ENCODE results near the gene DNAH9.

Gene DNAH9

GRCh38 chr17:11668618-11669017 is 70.3 kb downstream of the DNAH9 start:
- DNase-seq (ENCODE audit: low read depth in 2 of 2), result no peak

- no peak for DNase-seq (ENCODE audit: low read depth in 2 of 2)
These were observed 72.9 kb downstream of the DNAH9 start for GRCh38 chr17:11671126-11671525.

GRCh38 chr17:11682646-11683045 is 84.4 kb downstream of the DNAH9 start:
- DNase-seq (ENCODE audit: low read depth in 2 of 2), result no peak

- no peak for DNase-seq (ENCODE audit: low read depth in 2 of 2)
These were observed 92.4 kb downstream of the DNAH9 start for GRCh38 chr17:11690681-11691080.

GRCh38 chr17:11692688-11693087 is 94.4 kb downstream of the DNAH9 start:
- DNase-seq (ENCODE audit: low read depth in 2 of 2), result no peak

GRCh38 chr17:11693284-11693683 is 95.0 kb downstream of the DNAH9 start:
- DNase-seq (ENCODE audit: low read depth in 2 of 2), result no peak

GRCh38 chr17:11700668-11701067 is 102.4 kb downstream of the DNAH9 start:
- DNase-seq (ENCODE audit: low read depth in 2 of 2), result no peak

- DNase-seq (ENCODE audit: low read depth in 2 of 2), result no peak
These were observed 103.6 kb downstream of the DNAH9 start for GRCh38 chr17:11701911-11702310.

- DNase-seq (ENCODE audit: low read depth in 2 of 2), result no peak
These were observed 105.8 kb downstream of the DNAH9 start for GRCh38 chr17:11704041-11704440.

GRCh38 chr17:11705111-11705510 is 106.8 kb downstream of the DNAH9 start:
- DNase-seq (ENCODE audit: low read depth in 2 of 2), result no peak

GRCh38 chr17:11707586-11707985 is 109.3 kb downstream of the DNAH9 start:
- DNase-seq (ENCODE audit: low read depth in 2 of 2), result no peak

GRCh38 chr17:11712456-11712855 is 114.2 kb downstream of the DNAH9 start:
- DNase-seq (ENCODE audit: low read depth in 2 of 2), result no peak

GRCh38 chr17:11719203-11719602 is 120.9 kb downstream of the DNAH9 start:
- no peak for DNase-seq (ENCODE audit: low read depth in 2 of 2)

GRCh38 chr17:11719856-11720255 is 121.6 kb downstream of the DNAH9 start:
- no peak for DNase-seq (ENCODE audit: low read depth in 2 of 2)

GRCh38 chr17:11720816-11721215 is 122.5 kb downstream of the DNAH9 start:
- no peak for DNase-seq (ENCODE audit: low read depth in 2 of 2)

- DNase-seq (ENCODE audit: low read depth in 2 of 2), result no peak
These were observed 132.5 kb downstream of the DNAH9 start for GRCh38 chr17:11730747-11731146.

- no peak for DNase-seq (ENCODE audit: low read depth in 2 of 2)
These were observed 138.5 kb downstream of the DNAH9 start for GRCh38 chr17:11736613-11737312.

- DNase-seq (ENCODE audit: low read depth in 2 of 2), result no peak
These were observed 139.0 kb downstream of the DNAH9 start for GRCh38 chr17:11737313-11737679.

- DNase-seq (ENCODE audit: low read depth in 2 of 2), result no peak
These were observed 139.9 kb downstream of the DNAH9 start for GRCh38 chr17:11738151-11738550.

- no peak for DNase-seq (ENCODE audit: low read depth in 2 of 2)
These were observed 141.1 kb downstream of the DNAH9 start for GRCh38 chr17:11739351-11739750.

GRCh38 chr17:11739848-11740247 is 141.6 kb downstream of the DNAH9 start:
- DNase-seq (ENCODE audit: low read depth in 2 of 2), result no peak

GRCh38 chr17:11742886-11743285 is 144.6 kb downstream of the DNAH9 start:
- DNase-seq (ENCODE audit: low read depth in 2 of 2), result no peak

GRCh38 chr17:11744696-11745095 is 146.4 kb downstream of the DNAH9 start:
- no peak for DNase-seq (ENCODE audit: low read depth in 2 of 2)

- DNase-seq (ENCODE audit: low read depth in 2 of 2), result no peak
These were observed 149.2 kb downstream of the DNAH9 start for GRCh38 chr17:11747441-11747840.
